ENCODE data around the gene BUD23.
A peak's percentile ranks its signal among the peaks of the same experiment; 100 is the strongest.

The BUD23 gene

DNA sequence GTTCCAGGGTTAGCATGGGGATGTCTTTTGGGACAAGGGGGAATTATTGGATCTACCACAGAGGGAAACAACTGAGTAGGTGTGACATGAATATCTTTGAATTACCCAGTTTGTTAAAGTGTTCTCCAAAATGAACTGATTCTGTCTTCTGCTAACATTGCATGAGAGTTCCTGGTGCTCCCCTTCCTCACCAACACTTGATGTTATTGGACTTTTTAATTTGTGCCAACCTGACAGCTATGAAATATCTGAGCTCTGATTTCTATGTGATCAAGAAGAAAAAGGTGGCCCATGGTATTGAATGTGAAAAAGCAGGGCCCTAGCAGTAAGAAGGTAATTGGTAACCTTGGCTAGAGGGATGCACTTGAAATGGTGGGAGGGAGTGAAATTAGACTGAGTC is 20.4 kb upstream of the BUD23 start:
- TF ChIP-seq, protein P1, sequence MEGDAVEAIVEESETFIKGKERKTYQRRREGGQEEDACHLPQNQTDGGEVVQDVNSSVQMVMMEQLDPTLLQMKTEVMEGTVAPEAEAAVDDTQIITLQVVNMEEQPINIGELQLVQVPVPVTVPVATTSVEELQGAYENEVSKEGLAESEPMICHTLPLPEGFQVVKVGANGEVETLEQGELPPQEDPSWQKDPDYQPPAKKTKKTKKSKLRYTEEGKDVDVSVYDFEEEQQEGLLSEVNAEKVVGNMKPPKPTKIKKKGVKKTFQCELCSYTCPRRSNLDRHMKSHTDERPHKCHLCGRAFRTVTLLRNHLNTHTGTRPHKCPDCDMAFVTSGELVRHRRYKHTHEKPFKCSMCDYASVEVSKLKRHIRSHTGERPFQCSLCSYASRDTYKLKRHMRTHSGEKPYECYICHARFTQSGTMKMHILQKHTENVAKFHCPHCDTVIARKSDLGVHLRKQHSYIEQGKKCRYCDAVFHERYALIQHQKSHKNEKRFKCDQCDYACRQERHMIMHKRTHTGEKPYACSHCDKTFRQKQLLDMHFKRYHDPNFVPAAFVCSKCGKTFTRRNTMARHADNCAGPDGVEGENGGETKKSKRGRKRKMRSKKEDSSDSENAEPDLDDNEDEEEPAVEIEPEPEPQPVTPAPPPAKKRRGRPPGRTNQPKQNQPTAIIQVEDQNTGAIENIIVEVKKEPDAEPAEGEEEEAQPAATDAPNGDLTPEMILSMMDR (IDR thresholded peaks at IDR 0.05): no peak

DNA sequence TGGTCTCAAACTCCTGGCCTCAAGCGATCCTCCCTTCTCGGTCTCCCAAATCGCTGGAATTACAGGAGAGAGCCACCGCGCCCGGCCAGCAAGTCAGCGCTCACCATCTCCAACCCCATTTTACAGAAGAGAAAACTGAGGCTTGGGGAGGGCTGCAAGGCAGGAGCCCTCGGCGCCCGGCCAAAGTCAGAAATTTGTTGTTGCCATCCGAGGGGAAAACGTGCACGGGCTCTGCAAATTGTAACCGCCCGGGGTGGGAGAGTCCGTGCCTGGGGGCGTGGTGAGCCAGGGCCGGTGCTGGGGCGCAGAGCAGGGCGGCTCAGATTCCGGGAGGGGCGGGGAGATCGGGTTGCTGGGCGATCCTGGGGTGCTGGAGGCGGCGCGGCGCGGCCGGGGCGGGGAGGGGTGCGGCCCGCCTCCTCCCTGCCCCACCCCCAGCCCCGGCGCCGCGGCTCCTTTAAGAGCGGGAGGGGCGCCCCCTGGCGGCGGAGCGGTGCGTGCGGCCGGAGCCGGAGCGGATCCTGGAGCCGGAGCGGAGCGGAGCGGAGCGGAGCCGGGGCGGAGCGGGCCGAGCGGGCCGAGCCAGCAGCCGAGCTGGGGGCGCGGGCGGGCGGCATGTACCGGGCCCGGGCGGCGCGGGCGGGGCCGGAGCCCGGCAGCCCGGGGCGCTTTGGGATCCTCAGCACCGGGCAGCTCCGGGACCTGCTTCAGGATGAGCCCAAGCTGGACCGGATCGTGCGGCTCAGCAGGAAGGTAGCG is 15.9 kb upstream of the BUD23 start, which contains the start of gene VPS37D:
TSS of gene VPS37D (plus strand) at position 488 of the 759 bp plus-strand sequence. CDS start at position 616, 128 bp downstream.
- TF ChIP-seq, protein P1 (IDR thresholded peaks at IDR 0.05): peak; percentile 90

DNA sequence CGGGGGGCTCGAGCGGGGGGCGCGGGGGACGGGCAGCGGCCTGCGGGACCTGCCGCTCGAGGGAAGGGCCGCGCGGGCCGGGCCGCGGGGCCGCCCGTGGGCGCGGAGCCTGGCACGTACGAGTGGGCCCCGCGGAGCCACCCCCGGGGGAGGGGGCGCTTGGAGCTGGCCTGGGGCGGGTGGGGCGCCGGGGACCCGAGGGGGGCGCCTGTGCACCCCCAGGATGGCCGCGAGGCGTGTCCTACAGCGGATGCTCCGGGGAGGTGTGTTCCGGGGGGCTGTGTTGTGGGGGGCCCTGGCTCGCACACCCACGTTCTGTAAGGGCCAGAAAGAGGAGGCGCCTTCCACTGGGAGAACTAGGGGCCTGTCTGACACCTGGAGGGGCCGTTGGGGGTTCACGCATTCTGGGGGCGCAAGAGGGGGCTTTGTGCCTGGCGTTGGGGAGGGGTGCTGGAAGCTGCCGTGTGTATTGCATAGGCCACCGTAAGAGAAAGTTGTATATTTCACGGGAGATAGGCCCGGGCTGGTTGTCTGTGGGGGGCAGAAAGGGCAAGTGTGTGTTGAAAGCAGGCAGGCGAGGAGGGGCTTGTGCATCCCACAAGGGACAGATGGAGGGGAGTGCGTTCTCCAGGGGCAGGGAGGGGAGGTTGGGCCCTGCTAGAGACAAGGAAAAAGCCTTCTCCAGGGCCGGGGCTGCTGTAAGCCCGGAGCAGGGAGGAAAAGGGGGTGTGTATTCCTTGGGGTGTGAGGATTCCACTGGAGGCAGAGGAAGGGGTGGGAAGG is 15.1 kb upstream of the BUD23 start:
- TF ChIP-seq, protein P1 (IDR thresholded peaks at IDR 0.05): no peak

DNA sequence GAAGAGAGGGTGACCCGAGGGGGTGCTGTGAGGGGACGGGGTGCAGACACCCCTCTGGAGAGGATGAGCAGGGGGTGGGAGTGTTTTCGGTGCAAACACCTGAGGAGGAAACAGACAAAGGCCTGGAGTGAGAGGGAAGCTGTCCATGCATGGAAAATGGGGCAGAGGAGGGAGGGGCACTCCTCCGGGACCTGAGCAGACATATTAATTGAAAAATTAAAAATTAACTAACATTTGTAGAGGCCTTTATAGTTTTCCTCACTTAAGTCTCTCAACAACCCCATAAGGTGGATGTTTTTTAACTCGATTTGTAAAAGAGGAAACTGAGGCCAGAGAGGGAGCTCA is 14.5 kb upstream of the BUD23 start:
- TF ChIP-seq, protein P1 (IDR thresholded peaks at IDR 0.05): no peak

DNA sequence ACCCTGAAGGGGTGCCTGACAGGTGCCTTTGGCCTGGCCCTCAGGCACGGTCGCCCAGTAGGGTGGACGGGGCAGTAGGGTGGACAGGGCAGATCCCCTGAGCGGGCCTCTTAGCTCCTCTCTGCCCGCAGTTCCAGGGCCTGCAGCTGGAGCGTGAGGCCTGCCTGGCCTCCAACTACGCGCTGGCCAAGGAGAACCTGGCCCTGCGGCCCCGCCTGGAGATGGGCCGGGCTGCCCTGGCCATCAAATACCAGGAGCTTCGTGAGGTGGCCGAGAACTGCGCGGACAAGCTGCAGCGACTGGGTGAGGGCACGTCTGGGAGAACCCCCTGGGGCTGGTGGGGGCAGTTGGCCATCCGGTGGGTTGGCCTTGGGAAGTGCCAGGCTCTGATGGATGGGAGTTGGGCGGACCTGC is 14.1 kb upstream of the BUD23 start:
- TF ChIP-seq, protein P1 (IDR thresholded peaks at IDR 0.05): no peak

DNA sequence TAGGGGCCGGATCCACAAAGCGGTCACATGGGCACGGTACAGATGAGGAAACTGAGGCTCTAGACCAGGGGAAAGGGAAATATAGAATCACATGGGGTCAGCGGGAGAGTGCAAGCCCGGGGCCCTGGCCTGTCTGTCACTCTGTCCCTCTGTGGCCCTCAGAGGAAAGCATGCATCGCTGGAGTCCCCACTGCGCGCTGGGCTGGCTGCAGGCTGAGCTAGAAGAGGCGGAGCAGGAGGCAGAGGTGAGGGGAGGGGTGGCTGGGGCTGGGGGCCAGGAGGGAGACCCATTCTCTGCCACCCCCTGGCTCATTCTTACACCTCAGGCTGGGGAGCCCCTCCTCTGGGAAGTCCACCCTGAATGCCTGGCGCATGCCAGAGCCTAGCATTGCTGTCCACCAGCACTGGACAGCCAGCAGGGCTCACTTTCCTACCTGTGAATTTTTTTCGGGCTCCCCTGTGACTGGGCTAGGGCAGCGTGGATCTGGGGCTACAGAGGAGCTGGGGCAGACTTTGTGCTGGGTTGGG is 13.5 kb upstream of the BUD23 start:
- TF ChIP-seq, protein P1 (IDR thresholded peaks at IDR 0.05): no peak

DNA sequence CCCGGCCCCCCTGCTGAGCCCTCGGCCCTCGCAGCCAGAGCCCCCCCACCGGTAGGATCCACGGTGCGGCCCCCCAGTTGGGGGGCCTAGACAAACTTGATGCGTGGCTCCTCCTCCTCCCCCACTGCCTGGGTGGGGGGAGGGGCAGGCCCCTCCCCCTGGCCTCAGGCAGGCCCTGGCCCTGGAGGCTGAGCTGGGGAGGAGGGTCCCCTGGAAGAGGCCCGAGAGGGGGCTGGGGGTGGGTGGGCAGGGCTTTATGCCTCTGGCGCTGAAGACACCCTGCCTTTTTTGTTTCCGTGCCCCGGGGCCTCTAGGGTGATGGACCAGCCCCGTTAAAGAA is 12.1 kb upstream of the BUD23 start:
- TF ChIP-seq, protein P1 (IDR thresholded peaks at IDR 0.05): no peak

All from LNCAP (cell line).